HEK293T (cell line): ENCODE data around the gene APBA2.

Experiments
- BHLHE40 ChIP-seq: fragments of 450-650 bp; IDR thresholded peaks from 2 replicates; pipeline ENCODE4 v1.6.1; 2016; ENCODE audit warnings: mild to moderate bottlenecking, moderate library complexity, borderline replicate concordance
- FOXA1 ChIP-seq: fragments of 450-650 bp; IDR thresholded peaks from 2 replicates; pipeline ENCODE4 v1.6.1; 2016; ENCODE audit warnings: mild to moderate bottlenecking
- FOXM1 ChIP-seq: fragments of 450-650 bp; IDR thresholded peaks from 2 replicates; pipeline ENCODE4 v1.6.1; 2017; ENCODE audit warnings: mild to moderate bottlenecking, borderline replicate concordance
- LEF1 ChIP-seq: fragments of 450-650 bp; IDR thresholded peaks from 2 replicates; pipeline ENCODE4 v1.6.1; 2017; ENCODE audit warnings: mild to moderate bottlenecking, borderline replicate concordance
- SP1 ChIP-seq: fragments of 450-650 bp; IDR thresholded peaks from 2 replicates; pipeline ENCODE4 v1.6.1; 2017
- SUZ12 ChIP-seq: fragments of 450-650 bp; IDR thresholded peaks from 2 replicates; pipeline ENCODE4 v1.6.1; 2016; ENCODE audit warnings: mild to moderate bottlenecking
- TARDBP ChIP-seq: fragments of 450-650 bp; IDR thresholded peaks from 2 replicates; pipeline ENCODE4 v1.6.1; 2016

- no peak for TF ChIP-seq FOXM1
- no peak for TF ChIP-seq SP1
- TF ChIP-seq LEF1: no peak
- no peak for TF ChIP-seq TARDBP
- TF ChIP-seq BHLHE40: no peak
- no peak for TF ChIP-seq SUZ12
- TF ChIP-seq FOXA1: no peak
Observed at GRCh38 chr15:29067949-29068348, 182.2 kb downstream of the APBA2 start.
